ENCODE measurements around the gene WFS1. TPM values are rescaled to one million over a fixed set of nuclear protein-coding genes. Genes with fewer than 3 reads are reported as not detected.

Gene WFS1
- polyA plus RNA-seq, 4 donors = 24.5 to 32.7 (median 27.8) TPM

DNA sequence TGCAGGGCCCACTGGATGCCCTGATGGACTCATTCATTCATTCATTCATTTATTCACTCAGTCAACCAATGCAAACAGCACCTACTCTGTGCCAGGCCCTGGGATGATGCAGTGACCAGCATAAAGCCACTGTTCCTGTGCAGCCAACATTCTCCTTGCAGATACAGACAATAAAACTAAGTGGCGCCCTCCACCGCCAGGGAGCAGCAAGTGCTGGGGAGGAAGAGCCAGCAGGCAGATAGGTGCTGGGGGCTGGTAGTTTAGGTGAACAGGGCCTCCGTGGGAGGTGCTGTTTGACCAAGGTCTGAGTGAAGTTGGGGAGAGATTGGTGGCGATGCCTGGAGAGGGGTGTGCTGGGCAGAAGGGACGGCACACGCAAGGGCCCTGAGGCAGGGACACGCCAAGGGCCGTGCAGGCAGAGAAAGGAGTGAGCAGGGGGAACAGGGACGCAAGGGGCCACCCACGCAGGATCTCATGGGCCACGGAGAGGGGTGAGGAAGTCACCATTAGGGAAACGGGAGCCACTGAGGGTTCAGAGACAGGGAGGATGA lies 65.5 kb downstream of the WFS1 start:
- DNase-seq (ENCODE audit: low read depth in 4 of 4, low spot score in 2 of 4) = no peak

DNA sequence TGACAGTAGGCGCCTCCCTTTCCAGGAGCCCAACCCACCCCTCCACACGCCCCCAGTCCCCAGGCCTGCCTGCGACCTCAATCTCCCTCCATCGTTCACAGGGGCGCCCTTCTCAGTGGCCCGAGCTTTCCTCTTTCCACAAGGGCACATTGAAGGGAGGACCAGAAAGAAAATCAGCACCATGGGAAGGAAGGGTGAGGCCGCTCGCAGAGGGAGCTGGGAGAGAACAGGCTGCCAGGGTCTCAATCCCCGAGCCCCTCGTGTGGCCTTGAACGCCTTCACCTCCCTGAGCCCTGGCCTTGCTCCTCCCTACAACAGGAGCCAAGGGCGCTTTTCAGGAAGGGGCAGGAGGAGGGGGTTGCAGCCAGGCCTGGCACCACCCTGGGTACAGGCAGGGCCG lies 66.5 kb downstream of the WFS1 start:
- no peak for DNase-seq (ENCODE audit: low read depth in 4 of 4, low spot score in 2 of 4)

GRCh38 chr4:6337331-6337935 lies 67.8 kb downstream of the WFS1 start:
- no peak for DNase-seq (ENCODE audit: low read depth in 4 of 4, low spot score in 2 of 4)

- no peak for DNase-seq (ENCODE audit: low read depth in 4 of 4, low spot score in 2 of 4)
These were observed 68.7 kb downstream of the WFS1 start for GRCh38 chr4:6338175-6338950.

GRCh38 chr4:6338951-6339817 lies 69.5 kb downstream of the WFS1 start:
- no peak for DNase-seq (ENCODE audit: low read depth in 4 of 4, low spot score in 2 of 4)

DNA sequence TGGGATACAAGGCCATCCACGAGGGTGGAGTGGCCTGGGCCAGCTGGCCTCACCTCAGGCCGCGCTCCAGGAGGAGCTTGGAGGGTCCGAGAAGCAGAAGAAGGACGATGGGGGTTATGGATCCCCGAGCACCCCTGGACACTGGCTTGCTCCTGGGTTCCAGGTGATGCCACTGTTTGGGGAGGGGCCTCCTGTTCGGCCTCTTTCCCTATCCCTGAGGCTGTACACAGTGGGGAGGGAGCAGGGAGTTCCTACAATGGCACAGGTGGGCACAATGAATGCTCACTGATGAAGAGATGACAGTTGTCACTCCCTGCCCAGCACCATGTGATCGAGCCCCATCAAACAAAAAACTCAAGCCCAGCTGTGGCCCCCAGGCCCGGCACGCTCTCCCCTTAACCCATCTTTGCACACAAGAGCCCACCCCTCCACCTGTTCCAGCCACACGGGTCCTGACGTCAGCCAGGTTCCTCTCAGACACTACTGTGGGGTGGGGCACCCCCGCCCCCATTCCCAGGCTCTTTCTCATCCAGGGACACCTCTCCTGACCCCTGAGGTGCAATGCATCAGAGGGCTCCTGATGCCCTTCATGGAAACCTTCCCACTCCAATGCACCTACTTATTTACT lies 70.3 kb downstream of the WFS1 start:
- DNase-seq (ENCODE audit: low read depth in 4 of 4, low spot score in 2 of 4) = no peak

DNA sequence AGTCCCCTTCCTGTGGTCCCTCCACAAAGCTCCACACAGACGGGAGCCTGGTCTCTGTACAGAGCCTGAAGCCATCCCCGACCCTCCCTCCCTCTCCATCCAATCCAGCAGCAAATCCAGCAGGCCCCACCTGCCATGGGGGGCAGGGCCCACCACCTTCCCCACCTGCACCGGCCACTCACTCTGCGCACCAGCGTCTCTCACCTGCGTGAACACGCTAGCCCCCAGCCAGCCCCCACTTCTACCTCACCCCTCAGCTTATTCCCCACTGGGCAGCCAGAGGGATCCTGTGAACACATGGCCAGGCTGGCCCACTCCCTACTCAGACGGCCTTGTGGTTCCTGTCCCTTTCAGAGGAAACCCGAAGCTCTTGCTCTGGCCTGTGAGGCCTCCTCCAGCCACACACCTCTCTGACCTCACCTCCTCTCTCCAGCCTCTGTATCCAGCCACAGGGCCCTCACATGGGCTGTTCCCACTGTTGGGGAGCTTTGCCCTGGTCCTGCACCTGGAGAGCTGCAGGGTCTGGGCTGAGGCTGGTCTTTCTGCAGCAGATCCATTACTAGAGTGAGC lies 70.9 kb downstream of the WFS1 start:
- DNase-seq (ENCODE audit: low read depth in 4 of 4, low spot score in 2 of 4) = no peak

GRCh38 chr4:6341696-6342095 lies 72.0 kb downstream of the WFS1 start:
- DNase-seq (ENCODE audit: low read depth in 4 of 4, low spot score in 2 of 4) = no peak

- no peak for DNase-seq (ENCODE audit: low read depth in 4 of 4, low spot score in 2 of 4)
These were observed 73.1 kb downstream of the WFS1 start for GRCh38 chr4:6342530-6343293.

- no peak for DNase-seq (ENCODE audit: low read depth in 4 of 4, low spot score in 2 of 4)
These were observed 74.3 kb downstream of the WFS1 start for GRCh38 chr4:6343939-6344408.

DNA sequence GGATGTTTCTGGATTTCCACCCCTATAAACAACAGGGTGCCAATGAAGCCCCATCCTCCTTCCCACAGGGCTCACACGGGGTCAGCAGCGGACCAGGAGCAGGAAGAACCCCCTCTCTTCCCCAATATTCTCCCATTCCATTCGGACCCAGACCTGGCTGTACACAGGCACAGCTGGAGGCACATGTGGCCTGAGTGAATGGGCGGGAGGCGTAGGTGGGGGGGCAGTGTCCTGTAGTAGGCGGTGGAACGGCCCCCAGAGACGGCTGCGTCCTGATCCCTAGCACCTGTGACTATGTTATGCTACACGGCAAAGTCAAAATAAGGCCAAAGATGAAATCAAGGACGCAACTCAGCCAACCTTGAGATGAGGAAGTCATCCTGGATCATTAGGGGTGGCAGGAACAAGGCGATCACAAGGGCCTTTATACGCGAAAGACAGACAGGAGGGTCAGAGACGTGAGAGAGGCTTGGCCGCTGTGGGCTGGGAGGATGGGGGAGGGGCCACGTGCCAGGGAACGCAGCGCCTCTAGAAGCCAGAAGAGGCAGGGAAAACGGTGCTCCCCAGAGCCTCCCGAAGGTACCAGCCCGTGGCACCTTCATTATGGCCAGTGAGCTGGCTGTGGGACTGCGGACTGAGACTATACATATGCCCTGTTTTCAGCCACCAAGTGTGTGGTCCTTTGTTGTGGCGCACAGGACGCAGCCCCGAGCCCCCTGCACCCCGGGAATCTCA lies 75.6 kb downstream of the WFS1 start:
- DNase-seq (ENCODE audit: low read depth in 4 of 4, low spot score in 2 of 4) = no peak

DNA sequence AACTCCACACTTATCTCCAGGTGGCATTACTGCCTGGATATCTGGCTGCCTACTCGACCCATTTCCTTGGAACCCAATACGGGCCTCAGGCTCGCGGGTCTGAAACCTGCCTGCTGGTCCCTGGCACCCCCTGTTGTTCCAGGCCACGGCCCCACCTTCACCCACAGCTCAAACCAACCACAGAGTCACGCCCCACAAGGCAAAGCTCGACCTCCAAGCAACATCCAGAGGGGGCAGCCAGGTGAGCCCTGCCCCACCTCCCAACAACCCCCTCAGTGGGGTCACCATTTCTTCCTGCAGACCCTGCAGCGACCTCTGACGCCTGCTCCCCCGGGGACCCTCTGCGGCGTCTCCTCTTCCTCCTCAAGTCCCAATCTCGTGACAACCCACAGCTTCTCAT lies 76.2 kb downstream of the WFS1 start:
- DNase-seq (ENCODE audit: low read depth in 4 of 4, low spot score in 2 of 4) = no peak

- no peak for DNase-seq (ENCODE audit: low read depth in 4 of 4, low spot score in 2 of 4)
These were observed 76.9 kb downstream of the WFS1 start for GRCh38 chr4:6346373-6347110.

DNA sequence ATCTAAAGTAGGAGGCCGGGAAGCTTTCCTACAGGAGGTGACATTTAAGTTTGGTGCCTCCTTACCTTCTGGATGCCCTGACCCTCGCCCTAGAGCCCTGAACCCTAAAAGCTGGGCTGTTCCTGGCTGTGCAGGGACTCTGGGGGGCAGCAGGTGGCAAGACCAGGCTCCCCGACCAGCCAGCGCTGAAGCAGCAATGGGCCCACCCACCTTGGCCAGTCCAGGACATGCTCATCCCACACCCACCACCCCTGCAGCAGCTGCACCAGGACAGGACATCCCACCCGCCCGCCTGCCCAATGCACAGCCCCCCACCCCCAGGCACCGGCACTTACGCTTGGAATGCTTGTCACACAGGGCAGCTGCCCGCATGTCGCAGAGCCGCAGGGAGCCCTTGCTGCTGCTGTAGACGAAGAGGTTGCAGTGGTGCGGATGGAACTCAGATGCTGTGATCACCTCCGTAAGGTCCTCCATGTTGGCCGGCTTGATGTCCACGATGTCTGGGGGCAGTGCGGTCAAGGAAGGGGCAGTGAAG lies 77.9 kb downstream of the WFS1 start:
- no peak for DNase-seq (ENCODE audit: low read depth in 4 of 4, low spot score in 2 of 4)

DNA sequence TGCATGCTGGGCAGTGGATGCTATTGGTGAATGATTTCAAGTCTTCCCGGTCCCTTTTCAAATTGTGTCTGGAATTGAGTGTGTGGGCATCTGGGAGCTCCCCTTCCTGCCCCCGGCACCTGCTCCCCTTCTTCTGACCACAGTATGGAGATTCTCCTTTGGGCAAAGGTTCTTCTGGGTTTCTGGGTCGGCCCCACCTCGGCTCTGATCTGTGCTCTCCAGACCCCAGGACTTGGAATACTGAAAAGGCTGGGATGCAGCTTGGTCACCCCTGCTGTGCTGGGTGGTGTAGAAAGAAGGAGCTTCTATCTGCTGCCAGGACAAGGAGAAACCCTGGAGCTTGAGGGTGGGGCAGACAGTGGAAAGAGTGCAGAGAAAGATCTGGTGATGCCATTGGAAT lies 78.8 kb downstream of the WFS1 start:
- no peak for DNase-seq (ENCODE audit: low read depth in 4 of 4, low spot score in 2 of 4)

- no peak for DNase-seq (ENCODE audit: low read depth in 4 of 4, low spot score in 2 of 4)
These were observed 80.4 kb downstream of the WFS1 start for GRCh38 chr4:6349896-6350603.

GRCh38 chr4:6350646-6351045 lies 81.0 kb downstream of the WFS1 start:
- no peak for DNase-seq (ENCODE audit: low read depth in 4 of 4, low spot score in 2 of 4)
